HepG2 (cell line): ENCODE results near the gene GPAM. TPM values are rescaled to one million over a fixed set of nuclear protein-coding genes. Genes with fewer than 3 reads are reported as not detected.

Experiments
- GATAD2A ChIP-seq: IDR thresholded peaks from 2 replicates; pipeline ENCODE4 v1.6.1; 2016
- HCFC1 ChIP-seq: fragments of 150-350 bp; IDR thresholded peaks from 2 replicates; pipeline ENCODE4 v1.6.1; 2014; ENCODE audit warnings: low read depth, low read length
- MIXL1 ChIP-seq: IDR thresholded peaks from 2 replicates; pipeline ENCODE4 v1.6.1; 2016
- MLX ChIP-seq: IDR thresholded peaks from 2 replicates; pipeline ENCODE4 v1.6.1; 2016
- MTF2 ChIP-seq: sonication (generic); formaldehyde crosslinking; IDR thresholded peaks from 2 replicates; pipeline ENCODE4 v1.5.0; 2020; ENCODE audit warnings: missing genetic modification reagents, borderline replicate concordance
- NFATC3 ChIP-seq: sonication (generic); formaldehyde crosslinking; IDR thresholded peaks from 2 replicates; pipeline ENCODE4 v1.5.1; 2020; ENCODE audit warnings: mild to moderate bottlenecking, missing genetic modification reagents
- NR2F1 ChIP-seq, 2 experiments: fragments of 450-650 bp in 1 of 2; formaldehyde crosslinking in 1 of 2; IDR thresholded peaks; 2 replicates each; pipeline versions ENCODE4 v1.5.0 to v1.6.1; 2016 to 2020; ENCODE audit warnings: mild to moderate bottlenecking in 1 of 2, missing compliant biosample characterization in 1 of 2, missing genetic modification reagents in 1 of 2, moderate library complexity in 1 of 2
- ONECUT2 ChIP-seq: sonication (generic); formaldehyde crosslinking; IDR thresholded peaks from 2 replicates; pipeline ENCODE4 v1.4.0; 2020; ENCODE audit warnings: missing genetic modification reagents
- PRDM10 ChIP-seq: sonication (generic); formaldehyde crosslinking; IDR thresholded peaks from 2 replicates; pipeline ENCODE4 v1.4.0; 2020; ENCODE audit warnings: low read depth, missing genetic modification reagents
- SAP130 ChIP-seq: IDR thresholded peaks from 2 replicates; pipeline ENCODE4 v1.6.1; 2016; ENCODE audit warnings: low read depth
- TAF1 ChIP-seq: sonication (generic); formaldehyde crosslinking; IDR thresholded peaks from 2 replicates; pipeline ENCODE4 v1.4.0; 2020; ENCODE audit warnings: missing genetic modification reagents
- ZBED4 ChIP-seq: sonication (generic); formaldehyde crosslinking; IDR thresholded peaks from 2 replicates; pipeline ENCODE4 v1.4.0; 2020; ENCODE audit warnings: missing genetic modification reagents, borderline replicate concordance
- ZBTB25 ChIP-seq: IDR thresholded peaks from 2 replicates; pipeline ENCODE4 v1.6.1; 2018; ENCODE audit warnings: missing genetic modification reagents
- ZFAT ChIP-seq: sonication (generic); formaldehyde crosslinking; conservative IDR thresholded peaks from 2 replicates; pipeline ENCODE4 v1.8.1; 2023; ENCODE audit warnings: missing genetic modification reagents, inconsistent platforms
- ZNF274 ChIP-seq: sonication (generic); formaldehyde crosslinking; IDR thresholded peaks from 2 replicates; pipeline ENCODE4 v1.5.1; 2020; ENCODE audit warnings: mild to moderate bottlenecking, missing genetic modification reagents
- ZNF280D ChIP-seq: sonication (generic); formaldehyde crosslinking; IDR thresholded peaks from 2 replicates; pipeline ENCODE4 v1.5.1; 2020; ENCODE audit warnings: mild to moderate bottlenecking, missing genetic modification reagents
- ZNF292 ChIP-seq: sonication (generic); formaldehyde crosslinking; IDR thresholded peaks from 2 replicates; pipeline ENCODE4 v1.8.1; 2022; ENCODE audit warnings: mild to moderate bottlenecking, low read depth, missing genetic modification reagents, borderline replicate concordance
- polyA plus RNA-seq, 8 experiments: library from polyadenylated mRNA; depleted of rRNA in 3 of 8; stranded (reverse) in 7 of 8; unstranded in 1 of 8; fragments of >200 nt; fragmentation: Illumina TruSeq in 4 of 8; extraction: Trizol in 4 of 8; gene quantifications; 2 replicates each; pipeline versions ENCODE4 v1.2.1 to v1.2.3, GENCODE V29; 2011 to 2016; ENCODE audit warnings: low read depth in 4 of 8, missing spikeins in 1 of 8, mixed read lengths in 1 of 8; ENCODE audit not compliant: insufficient read depth in 1 of 8
- total RNA-seq, 5 experiments: library from RNA; depleted of rRNA; stranded (reverse); fragments of >200 nt; fragmentation: Illumina TruSeq; extraction: Trizol; gene quantifications; 2 replicates each; pipeline ENCODE4 v1.2.3, GENCODE V29; 2016; ENCODE audit warnings: low read depth in 1 of 5

The GPAM gene
- total and polyA plus RNA-seq, 2 of the 13 experiments (the other 11 are each of a cell fraction or from before 2014, with no cell fraction given), result 36.8 to 140 TPM

GRCh38 chr10:112225771-112226438 is 42.3 kb upstream of the GPAM start (continued):
- TF ChIP-seq ZBED4 (CRISPR knock-in tag), result no peak
- peak; percentile 20; the same call in 1 of the 2 replicates for TF ChIP-seq PRDM10 (CRISPR knock-in tag)
- 0 out of 2 replicates have a peak, but pooled peaks have one; percentile 22 for TF ChIP-seq MLX
- TF ChIP-seq ZNF274 (CRISPR knock-in tag), result no peak
- peak; percentile 34; the same call in 1 of the 2 replicates for TF ChIP-seq TAF1
- peak; percentile 55; the same call in 1 of the 2 replicates for TF ChIP-seq MIXL1
- no peak for TF ChIP-seq HCFC1
- no peak for TF ChIP-seq NFATC3 (CRISPR knock-in tag)
- no peak for TF ChIP-seq ZFAT (CRISPR knock-in tag)
- no peak for TF ChIP-seq ZNF292 (CRISPR knock-in tag)
- no peak for TF ChIP-seq MTF2
- peak; percentile 82 for TF ChIP-seq ONECUT2 (CRISPR knock-in tag)
- no peak for TF ChIP-seq ZBTB25
- peak; percentile 29 for TF ChIP-seq SAP130
- TF ChIP-seq GATAD2A (CRISPR knock-in tag), result peak; percentile 60
- peak in 1 of 2 experiments; percentile 7; a peak in 1 of 4 replicates for TF ChIP-seq NR2F1 (CRISPR knock-in tag; IDR thresholded peaks at IDR 0.05)
- TF ChIP-seq ZNF280D (CRISPR knock-in tag), result no peak
